T-helper 22 cell (primary cell): Measurements from ENCODE around the gene NRL.
"Not testable (repeated sequence)": the region's sequence is repeated elsewhere in the genome, so short reads cannot be mapped to it uniquely, and the experiment has no call there.

Experiments
- DNase-seq: peaks from one replicate; pipeline ENCODE4 v3.0.0-alpha.2; 2020; ENCODE audit warnings: low read depth

The NRL gene

DNA sequence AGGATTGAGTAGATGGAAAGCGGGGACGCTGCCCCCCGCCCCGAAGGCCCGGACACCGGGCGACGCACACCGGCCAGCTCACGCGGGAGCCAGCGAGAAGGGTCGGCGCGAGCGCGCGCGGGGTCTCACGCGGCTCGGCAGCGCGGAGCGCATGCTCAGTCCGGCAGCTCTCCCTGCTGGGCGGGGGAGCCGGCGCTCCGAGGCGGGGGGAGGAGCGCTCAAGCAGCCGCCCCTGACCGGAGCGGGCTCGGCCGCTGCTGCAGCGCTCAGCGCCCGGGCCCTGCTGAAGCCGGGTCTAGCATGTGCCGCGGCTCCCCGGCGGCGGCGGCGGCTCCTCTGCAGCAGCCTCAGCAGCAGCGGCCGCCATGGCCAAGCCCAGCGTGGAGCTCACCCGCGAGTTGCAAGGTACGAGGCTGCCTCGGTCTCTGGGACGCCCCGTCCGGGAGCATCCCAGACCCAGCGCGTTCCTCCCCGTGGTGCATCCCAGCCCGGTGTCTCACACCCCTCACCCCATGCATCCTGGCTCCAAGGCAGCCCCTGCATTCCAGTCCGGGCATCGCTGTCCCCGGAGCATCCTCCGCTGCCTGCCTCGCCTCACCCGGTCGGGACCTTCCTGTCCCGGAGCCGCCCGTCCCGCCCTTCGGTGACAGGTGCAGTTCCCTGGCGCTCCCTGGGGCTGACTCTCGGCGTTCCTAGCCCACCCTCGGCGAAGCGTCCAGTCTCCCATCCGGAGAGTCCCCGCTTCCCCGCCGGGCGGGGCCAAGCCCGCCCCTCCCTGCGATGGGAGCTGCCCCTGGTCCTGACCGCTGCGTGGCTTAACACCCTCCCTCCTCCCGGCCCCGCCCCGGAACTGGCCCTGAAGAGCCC is 62.7 kb downstream of the NRL start, which contains the start of gene CARMIL3:
Gene CARMIL3 (plus strand): TSS at position 221 of the 867 bp plus-strand sequence. CDS start 145 bp downstream, at position 366.
- DNase-seq: peak; percentile 14

DNA sequence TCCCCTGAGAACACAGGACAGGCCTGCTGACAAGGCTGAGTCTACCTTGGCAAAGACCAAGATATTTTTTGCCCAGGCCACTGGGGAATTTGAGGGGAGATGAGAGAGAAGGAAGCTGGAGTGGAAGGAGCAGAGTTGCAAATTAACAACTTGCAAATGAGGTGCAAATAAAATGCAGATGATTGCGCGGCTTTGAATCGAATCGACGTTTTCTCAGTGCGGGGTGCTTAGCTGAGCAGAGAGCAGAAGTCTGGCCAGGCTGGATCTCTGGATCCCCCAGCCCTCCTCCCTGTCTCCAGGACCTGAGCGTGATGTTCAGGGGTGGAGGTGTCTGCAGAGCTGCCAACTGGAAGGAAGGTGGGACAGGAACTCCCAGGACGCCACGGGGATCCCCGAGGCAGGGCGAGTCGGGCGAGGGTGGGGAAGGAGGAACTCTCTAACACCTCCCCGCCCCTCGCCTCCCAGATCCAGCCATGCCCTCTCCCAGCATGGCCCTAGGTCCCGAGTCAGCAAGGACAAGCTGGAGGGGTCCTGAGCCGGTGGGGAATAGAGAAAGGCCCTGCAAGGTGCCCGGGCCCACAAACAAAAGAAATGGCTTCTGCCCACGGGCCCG is 63.5 kb downstream of the NRL start:
- no peak for DNase-seq

DNA sequence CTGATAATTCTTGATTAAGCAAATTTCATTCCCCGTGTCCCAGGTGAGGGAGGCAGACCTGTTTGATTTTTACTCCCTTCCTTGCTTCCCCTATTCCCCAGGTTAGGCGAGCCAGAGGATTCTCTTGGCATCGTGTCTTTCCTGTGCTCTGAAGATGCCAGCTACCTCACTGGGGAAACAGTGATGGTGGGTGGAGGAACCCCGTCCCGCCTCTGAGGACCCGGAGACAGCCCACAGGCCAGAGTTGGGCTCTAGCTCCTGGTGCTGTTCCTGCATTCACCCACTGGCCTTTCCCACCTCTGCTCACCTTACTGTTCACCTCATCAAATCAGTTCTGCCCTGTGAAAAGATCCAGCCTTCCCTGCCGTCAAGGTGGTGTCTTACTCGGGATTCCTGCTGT is 64.0 kb downstream of the NRL start:
- not testable (repeated sequence) for DNase-seq

DNA sequence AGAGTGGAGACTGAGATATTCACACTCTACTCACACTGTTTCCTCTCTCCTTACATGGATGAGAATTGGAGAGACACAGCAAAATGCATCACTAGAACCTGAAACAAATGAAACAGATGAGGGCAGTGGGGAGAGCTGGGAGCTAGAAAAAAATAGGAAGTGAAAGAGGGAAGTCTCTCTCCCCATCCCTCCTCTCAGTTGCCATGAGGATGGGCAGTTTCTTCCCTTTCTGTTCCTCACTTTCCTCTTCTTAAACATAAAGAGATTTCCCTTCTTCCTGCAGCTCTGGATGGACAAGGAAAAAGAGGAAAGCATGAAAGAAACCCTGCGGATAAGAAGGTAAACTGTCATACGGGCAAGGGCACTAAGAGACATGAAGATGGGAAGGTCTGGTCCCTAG is 65.7 kb downstream of the NRL start:
- DNase-seq: not testable (repeated sequence)

DNA sequence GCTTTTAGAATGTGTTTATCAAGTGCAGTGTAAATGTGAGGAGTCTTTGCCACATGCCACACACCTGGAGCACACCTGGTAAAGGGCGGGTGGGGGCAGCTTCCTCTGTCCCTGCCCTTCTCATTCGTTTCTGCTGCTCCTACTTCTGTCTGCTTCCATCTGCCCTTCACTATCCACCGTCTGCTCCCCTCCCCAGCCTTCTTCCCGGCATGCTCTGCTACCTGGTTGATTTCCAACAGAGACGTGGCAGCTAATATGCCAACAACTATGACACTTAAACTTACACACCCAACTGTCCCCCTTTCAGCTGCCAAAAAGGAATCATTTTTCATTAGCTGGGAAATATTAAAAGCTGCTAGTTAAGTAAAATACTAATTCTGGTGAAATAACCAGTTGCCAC is 72.0 kb downstream of the NRL start:
- DNase-seq: no peak

DNA sequence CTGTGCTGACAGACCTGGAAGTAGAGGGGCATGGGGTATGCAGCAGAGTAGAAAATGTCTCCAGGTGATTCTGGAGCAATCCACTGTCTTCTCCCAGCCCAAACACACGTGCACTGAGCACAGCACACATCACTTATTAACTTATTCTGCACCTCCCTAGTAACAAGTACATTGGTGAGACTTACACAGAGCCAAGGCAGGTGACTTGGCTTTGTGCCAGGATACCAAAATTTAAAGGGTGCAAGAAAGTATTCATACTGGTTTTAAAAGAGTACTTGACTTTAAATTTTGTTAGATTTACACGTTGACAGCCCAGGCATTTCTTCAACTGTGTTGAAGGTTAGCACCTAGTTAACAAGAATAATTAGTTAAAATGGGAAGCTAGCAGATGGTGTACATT is 74.1 kb downstream of the NRL start:
- no peak for DNase-seq

DNA sequence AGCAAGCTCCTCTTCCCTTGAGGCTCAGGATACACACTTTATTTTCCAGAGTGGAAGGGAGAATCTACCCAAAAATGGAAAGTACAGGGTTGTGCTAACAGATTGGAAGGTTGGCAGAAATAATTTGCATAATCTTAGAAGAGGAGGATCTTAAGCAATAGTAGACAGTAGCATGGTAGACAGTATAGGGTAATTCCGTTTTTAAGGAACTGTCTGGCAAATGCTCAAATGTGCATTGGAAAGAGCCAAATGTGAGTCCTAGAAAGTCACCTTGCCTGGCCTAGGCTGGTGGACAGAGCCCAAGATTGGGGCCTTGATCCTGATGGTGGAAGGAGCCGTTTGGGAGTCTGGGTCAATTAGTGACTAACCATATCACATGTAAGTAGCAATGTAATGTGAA is 76.1 kb downstream of the NRL start:
- no peak for DNase-seq

DNA sequence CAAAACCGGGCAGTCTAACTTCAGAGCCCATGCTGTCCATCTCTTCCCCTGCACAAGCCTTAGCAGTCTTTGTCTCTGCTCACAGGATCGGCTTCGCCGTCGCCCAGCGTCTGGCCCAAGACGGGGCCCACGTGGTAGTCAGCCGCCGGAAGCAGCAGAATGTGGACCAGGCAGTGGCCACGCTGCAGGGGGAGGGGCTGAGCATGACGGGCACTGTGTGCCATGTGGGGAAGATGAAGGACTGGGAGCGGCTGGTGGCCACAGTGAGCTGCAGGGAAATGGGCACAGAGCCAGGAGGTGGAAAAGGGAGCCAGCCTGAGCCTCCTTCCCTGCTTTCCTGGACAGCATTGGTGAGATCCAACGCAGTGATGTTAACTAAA is 77.1 kb downstream of the NRL start:
- DNase-seq: no peak

DNA sequence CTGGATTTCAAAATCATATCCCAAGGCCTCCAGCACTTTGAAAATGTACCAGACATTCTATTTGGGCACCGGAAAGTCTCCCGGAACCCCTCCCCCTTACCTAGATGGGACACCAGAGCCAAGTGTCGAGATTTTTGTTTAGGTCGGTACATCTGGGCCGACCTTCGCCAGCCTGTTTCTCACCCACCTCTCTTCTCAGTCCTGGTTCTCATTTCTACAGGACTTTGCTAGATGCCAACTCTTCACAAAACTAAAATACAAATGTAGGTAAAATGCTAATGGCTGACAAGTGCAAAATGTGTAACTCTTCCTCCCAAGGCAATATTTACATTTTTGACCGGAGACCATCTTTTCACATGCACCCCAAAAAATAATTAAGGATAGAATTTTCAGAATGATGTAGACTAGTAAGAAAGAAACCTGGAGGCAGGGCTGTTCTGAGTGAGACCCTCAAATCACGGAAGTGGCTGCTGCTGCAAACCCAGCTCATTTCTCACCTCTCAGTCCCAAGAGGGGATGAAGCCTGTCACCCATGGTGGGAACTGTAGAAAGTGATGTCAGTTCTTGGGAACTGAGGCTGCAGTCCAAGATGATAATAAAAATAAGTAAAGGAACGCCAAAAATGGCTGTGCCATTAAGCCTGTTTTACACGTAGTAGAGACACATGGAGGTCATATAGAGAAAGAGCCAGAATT is 77.6 kb downstream of the NRL start:
- not testable (repeated sequence) for DNase-seq

DNA sequence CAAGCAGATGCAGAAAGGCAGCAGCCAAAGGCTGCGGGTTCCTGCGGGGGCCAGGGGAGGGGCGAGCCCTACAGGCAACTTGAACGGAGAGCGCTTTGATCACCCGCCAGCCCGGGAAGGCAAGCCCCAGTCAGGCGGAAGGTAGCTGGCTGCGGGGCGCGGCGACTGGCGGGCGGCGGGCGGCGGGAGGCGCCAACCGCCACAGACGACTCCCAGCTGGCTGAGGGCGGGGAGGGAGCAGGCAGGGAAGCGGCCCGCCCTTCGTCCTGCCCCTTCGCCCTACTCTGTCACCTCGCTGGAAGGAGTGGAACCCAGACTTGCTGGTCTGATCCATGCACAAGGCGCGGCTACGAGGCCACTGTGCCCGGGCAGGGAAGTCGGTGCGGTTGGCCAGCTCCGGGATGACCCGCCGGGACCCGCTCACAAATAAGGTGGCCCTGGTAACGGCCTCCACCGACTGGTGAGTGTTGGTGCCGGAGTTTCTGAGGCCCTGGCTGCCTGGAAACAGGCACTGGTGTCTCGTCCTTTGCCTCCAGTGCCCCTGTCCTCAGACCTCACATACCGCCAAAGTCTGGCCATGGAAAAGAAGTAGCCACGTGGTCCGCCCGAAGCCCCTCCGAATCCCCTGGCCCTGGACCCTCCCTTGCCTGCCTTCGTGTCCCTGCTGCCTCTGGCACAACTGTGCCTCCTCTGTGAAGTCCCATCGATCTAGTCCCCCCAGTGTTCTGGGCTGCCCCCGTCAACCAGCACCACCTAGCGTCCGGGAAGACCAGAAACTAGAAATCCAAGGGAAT is 78.4 kb downstream of the NRL start:
- DNase-seq: peak; percentile 43

DNA sequence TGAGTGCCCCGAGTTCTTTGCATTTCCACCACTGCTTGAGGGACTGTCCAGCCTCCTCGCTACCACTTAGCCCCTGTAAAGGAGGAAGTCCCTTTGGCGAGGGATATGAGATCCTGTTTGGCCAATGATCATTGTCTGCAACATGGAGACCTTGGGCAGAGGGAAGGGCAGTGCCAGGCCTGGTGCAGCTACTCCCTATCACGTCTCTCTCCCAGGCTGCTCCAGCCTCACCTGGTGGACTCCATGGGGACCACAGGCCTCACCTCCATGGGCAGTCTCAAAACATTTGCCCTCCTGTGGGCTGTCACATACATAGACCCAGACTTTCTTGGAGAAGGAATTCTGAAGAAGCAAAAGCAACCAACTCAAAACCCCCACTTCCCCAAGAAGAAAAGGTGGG is 79.0 kb downstream of the NRL start:
- DNase-seq: not testable (repeated sequence)

DNA sequence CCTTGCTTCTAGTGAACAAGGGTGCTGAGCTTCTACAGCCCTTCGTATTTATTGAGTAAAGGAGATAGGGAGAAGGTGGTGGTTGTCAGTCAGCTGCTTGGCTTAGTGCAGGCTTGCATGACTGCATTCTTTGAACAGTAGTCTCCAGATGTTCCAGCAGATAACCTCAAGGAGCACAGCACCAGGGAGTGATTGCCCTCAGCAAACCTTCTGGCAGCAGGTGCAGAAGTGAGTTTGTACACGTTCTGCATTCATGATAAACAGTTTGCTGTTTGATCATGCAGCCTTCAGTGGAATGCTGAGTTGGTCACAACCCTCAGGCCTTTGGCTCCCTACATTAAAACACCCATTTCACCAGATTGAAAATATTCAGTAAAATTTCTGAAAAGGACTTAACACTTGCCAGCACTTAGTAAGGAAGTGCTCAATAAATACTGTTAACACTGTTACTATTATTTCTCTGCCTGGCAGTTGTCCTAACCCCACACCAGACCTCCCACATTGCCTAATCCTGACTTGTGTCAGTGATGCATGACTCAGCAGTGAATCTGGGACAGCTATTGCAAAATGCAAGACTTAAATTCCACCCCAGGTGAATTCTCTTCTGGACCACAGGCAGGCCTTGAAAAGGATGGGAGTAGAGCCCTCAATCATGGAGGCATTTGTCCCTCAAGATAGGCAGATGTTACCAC is 81.9 kb downstream of the NRL start:
- no peak for DNase-seq

DNA sequence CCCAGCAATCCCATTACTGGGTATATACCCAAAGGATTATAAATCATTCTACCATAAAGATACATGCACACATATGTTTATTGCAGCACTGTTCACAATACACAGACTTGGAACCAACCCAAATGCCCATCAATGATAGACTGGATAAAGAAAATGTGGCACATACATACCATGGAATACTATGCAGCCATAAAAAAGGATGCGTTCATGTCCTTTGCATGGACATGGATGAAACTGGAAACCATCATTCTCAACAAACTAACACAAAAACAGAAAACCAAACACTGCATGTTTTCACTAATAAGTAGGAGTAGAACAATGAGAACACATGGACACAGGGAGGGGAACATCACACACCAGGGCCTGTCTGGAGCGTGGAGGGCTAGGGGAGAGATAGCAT is 83.4 kb downstream of the NRL start:
- DNase-seq: not testable (repeated sequence)

DNA sequence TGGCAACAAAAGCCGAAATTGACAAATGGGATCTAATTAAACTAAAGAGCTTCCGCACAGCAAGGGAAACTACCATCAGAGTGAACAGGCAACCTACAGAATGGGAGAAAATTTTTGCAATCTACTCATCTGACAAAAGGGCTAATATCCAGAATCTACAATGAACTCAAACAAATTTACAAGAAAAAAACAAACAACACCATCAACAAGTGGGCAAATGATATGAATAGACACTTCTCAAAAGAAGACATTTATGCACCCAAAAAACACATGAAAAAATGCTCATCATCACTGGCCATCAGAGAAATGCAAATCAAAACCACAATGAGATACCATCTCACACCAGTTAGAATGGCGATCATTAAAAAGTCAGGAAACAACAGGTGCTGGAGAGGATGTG is 85.1 kb downstream of the NRL start:
- not testable (repeated sequence) for DNase-seq
